Measurements from ENCODE around the gene AREL1.

AREL1 gene

DNA sequence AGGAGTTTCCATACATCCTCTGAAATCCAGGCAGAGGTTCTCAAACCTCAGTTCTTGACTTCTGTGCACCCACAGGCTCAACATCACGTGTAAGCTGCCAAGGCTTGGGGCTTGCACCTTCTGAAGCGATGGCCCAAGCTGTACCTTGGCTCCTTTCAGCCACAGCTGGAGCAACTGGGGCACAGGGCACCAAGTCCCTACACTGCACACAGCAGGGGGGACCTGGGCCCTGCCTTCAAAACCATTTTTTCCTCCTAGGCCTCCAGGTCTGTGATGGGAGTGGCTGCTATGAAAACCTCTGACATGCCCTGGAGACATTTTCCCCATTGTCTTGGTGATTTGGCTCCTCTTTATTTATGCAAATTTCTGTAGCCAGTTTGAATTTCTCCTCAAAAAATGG lies 10.6 kb downstream of the AREL1 start:
- no peak for DNase-seq (ENCODE audit: low read depth)
- H3K4me3 ChIP-seq (ENCODE audit: low read depth, low read length), result no peak overlapping the region

DNA sequence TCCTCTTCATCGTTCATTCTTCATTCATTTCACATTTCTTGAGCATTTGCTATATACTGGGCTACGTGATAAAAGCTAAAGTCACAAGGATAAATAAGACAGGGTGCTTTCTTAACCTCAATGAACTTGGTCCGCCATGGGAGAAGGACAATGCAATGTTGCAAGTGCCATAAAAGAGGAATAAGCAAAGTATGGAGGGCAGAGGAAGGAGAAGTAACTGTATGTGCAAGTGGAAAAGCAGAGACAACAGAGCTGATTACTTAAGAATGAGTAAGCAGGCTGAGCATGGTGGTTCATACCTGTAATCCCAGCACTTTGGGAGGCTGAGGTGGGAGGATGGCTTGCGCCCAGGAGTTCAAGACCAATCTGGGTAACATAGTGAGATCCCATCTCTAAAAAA lies 14.4 kb downstream of the AREL1 start:
- no peak for DNase-seq (ENCODE audit: low read depth)
- H3K4me3 ChIP-seq (ENCODE audit: low read depth, low read length), result no peak overlapping the region

DNA sequence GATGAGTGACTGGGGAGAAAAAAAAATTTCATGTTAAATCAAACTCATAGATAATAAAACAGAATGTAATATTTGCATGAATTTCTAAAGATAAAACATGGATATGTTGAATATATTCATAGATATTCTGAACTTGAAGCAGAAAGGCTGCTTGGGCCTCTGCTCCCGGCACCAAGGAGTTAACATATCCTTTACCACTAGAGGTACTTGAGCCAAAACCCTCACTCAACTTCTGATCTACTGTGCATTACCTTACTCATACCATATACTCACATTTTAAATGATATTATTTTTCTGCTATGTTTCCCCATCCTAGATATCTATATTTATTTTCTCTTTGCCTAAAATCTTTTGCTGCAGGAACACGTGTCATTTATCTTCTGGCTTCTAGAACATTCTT lies 14.9 kb downstream of the AREL1 start:
- H3K4me3 ChIP-seq (ENCODE audit: low read depth, low read length), result no peak overlapping the region
- DNase-seq (ENCODE audit: low read depth), result no peak

DNA sequence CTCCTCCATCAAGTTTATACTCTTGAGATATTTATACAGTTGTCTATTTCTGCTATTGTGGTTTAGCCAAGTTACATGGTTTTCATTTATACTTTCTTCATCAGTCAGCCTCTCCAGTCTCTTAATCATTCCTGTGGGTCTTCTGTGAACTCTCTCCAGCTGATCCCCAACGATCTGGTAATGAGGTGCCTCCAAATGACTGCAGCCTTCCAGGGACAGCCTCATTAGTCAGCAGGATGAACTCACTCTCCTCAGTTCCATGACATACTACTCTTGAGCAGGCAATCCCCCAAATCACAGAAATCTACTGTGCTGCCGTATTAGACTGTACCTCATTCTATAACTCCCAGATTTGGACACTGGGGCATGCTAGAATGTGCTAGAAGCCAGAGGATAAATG lies 15.3 kb downstream of the AREL1 start:
- DNase-seq (ENCODE audit: low read depth), result peak; percentile 51

DNA sequence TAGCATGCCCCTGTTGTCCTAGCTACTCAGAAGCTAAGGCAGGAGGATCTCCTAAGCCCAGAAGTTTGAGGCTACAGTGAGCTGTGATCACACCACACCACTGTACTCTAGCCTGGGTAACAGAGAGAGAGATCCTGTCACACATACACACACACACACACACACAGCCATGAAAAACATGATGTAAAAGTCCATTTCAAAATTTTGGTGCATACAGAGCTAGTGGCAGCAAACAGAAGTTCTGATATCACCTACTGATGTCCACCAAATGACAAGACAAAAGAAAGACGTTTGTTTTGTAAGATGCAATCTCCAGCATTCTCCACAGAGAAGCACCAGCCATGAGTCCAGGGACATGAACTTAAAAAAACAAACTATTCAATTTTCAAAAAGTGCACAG lies 15.9 kb downstream of the AREL1 start:
- H3K4me3 ChIP-seq (ENCODE audit: low read depth, low read length), result no peak overlapping the region
- DNase-seq (ENCODE audit: low read depth), result no peak

More for the DNA sequence above, 15.3 kb downstream of the AREL1 start:
- no peak overlapping the region for H3K4me3 ChIP-seq (ENCODE audit: low read depth, low read length)

DNA sequence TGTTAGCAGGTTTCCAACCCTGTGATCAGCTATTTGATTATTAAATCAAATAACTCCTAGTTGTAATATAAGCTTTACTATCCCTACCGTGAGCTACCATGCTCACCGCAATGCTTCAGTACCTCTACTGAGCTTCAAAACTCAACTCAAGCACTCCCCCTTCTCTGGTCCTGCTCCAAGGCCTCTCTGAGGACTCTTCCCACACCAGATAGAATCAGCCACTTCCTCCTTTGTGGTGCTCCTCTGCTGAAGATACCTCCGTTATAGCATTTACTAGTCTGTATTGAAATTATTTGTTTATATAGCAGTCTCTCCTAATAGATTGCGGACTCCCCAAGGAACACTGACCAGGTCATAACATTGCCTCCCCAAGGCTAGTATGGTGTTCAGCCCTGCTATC lies 17.5 kb downstream of the AREL1 start:
- no peak for DNase-seq (ENCODE audit: low read depth)
- no peak overlapping the region for H3K4me3 ChIP-seq (ENCODE audit: low read depth, low read length)

DNA sequence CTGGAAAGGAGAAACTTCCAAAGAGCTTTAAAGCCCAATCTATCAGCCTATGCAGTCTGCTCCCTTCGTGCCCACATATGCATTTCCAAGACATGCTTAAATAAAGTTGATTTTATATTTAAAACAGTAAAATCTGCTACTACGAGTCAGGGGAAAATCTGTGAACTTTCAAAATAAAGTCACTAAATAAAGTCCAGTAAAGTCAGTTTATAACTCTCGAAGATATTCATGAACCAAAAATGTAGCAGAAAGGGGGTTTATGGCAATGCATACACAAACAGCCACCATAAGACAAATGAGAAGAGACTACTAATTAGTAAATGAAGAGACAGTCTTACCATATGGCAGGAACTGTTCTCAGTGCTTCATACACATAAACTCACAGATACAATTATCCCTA lies 19.7 kb downstream of the AREL1 start:
- H3K4me3 ChIP-seq (ENCODE audit: low read depth, low read length), result no peak overlapping the region
- DNase-seq (ENCODE audit: low read depth), result no peak

DNA sequence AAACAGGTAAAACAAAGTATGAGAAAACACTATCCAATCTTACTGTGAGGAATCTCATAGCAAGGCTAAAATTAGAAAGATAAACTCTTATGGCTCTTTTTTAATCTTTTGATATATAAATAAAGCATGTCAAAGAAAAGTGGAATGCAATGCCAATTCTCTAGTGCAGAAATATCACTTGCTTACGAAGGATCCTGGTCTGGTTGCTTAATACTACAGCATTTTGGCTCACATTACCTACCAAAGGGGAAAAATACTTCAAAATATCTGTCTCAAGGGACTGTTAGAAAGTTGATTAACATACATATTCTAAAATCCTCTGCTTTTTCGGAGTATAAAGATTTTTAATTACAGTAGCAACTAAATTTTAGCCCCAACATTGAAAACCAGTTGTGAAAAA lies 21.4 kb downstream of the AREL1 start:
- H3K4me3 ChIP-seq (ENCODE audit: low read depth, low read length), result no peak overlapping the region
- no peak for DNase-seq (ENCODE audit: low read depth)

DNA sequence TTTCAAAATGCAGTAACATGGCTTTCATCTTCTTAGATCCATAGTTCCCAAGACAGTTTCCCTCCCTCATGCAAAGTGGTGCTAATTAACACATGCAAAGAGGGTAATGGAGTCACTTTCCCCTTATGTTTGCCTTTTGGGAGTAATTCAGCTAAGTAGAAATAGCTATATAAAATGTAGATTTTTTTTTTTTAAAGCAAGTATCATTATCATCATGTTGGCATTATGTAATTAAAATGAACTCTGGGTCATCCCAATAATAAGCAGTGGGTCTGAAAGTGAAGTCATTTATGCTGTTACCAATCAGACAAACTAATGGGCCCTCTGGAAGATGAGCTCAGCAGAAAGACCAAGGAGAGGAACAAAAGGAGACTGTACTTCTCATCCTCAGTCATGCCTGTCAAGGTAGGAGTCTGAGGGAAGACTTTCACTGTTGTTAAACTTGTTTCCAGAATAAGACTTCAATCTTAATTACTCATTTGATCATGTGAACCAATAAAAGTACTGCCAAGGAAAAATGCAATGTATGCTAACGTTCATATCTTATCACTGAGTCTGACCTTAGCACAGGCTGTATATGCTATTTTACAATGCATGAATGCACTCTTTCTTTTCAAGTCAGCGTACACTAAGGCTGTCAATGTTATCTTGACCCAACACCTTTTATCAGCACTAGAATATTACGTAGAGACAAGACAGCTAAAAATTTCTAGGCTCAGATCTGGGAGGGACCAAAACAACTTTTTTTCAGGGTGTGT lies 26.8 kb downstream of the AREL1 start:
- no peak overlapping the region for H3K4me3 ChIP-seq (ENCODE audit: low read depth, low read length)
- no peak for DNase-seq (ENCODE audit: low read depth)

DNA sequence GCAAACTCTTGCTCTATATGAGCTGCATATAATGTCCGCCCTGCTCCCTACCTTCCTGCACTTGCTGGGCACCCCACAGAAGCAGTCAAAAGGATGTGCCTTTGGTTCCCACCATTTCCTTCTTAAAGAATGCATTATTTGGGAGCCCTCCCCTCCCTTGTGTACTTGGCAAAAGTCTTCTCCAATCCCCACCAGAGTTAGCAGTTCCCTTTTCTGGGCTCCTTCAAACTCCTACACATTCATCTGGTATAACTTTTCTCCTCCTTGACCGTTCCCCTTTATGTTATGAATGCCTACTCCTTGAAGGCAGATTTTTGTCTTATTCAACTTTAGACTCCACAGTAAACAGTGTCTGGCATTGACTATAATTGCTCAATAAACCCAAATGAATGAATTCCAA lies 27.8 kb downstream of the AREL1 start:
- H3K4me3 ChIP-seq (ENCODE audit: low read depth, low read length), result no peak overlapping the region
- DNase-seq (ENCODE audit: low read depth), result no peak

DNA sequence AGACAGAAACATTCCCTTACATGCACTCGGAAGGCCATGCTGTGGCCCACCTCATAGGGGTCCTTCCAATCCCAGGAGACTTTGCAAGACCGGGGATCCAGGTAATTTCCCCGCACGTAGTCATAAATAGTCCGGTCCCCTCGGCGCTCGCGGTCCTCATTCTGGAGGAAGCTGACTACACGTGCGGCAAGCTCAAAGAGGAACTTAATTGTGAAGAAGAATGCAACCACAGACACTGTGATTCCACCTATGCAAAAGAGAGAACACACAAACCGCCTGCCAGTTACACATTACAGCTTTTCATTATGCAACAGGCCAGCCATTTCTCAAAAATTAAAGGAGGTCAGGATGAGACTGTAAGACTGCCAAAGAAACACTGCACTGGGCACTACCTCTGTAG lies 28.4 kb downstream of the AREL1 start:
- DNase-seq (ENCODE audit: low read depth), result no peak
- no peak overlapping the region for H3K4me3 ChIP-seq (ENCODE audit: low read depth, low read length)

DNA sequence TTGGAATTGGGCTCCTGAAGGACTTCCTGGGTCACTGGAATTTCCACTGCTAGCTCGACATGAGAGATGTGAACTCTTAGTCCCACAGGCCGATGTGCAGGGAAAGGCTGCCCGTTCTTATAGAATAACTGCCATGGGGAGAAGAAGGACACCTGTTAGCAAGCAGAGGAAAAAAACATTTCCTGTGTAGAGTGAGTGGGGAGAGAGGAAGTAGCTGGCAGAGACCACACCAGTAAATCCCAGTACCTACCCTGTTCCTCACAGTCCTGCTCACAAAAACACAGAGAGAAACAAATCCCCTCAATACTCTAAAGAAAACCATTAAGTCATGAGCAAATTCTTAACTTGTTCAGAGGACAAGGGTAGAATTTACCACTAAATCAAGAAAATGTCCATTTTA lies 29.5 kb downstream of the AREL1 start:
- no peak overlapping the region for H3K4me3 ChIP-seq (ENCODE audit: low read depth, low read length)
- DNase-seq (ENCODE audit: low read depth), result no peak

DNA sequence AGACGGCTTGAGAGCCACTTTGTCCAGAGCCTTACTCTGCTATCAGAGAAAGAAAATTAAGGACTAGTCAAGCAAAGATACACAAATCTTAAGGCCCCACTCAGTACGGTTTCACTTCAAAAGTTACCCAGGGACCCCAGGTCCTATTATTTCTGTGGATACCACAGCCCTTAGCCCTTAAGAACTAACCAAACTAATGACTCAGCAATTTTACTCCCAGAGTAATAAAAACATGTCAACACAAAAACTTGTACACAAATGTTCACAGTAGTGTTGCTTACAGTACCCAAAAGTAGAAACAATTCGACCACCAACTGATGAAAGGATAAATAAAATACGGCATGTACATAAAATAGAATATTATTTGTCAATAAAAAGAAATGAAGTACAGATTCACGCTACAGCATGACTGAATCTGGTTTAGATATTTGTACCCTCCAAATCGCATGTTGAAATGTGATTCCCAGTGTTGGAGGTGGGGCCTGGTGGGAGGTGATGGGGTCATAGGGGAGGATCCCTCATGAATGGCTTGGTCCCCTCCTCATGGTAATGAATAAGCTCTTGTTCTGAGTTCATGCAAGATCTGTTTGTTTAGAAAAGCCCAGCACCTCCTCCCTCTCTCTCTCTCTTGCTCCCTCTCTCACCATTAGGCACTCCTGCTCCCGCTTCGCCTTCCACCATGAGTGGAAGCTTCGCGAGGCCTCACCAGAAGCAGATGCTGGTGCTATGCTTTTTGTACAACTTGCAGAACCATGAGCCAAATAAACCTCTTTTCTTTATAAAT lies 30.5 kb downstream of the AREL1 start:
- DNase-seq (ENCODE audit: low read depth), result no peak
- no peak overlapping the region for H3K4me3 ChIP-seq (ENCODE audit: low read depth, low read length)

DNA sequence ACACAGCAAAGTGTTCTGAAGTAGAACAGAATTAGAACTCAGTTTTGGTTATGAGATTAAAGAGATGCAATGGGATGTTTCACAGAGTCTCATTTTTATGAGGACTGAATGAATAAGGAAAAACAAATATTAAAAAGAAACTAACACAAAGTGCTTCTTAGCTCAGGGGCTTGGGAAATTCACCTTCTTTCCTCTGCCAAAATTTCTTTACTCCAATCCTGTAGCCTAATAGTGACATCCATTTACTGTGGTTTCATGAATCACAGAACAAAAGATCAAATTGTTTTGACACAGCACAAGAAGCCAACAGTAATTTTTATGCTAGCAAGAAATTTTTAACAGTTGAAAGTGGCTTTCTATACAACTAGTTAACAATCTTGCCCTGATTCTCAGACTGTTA lies 37.7 kb downstream of the AREL1 start:
- H3K4me3 ChIP-seq (ENCODE audit: low read depth, low read length), result no peak overlapping the region
- no peak for DNase-seq (ENCODE audit: low read depth)

DNA sequence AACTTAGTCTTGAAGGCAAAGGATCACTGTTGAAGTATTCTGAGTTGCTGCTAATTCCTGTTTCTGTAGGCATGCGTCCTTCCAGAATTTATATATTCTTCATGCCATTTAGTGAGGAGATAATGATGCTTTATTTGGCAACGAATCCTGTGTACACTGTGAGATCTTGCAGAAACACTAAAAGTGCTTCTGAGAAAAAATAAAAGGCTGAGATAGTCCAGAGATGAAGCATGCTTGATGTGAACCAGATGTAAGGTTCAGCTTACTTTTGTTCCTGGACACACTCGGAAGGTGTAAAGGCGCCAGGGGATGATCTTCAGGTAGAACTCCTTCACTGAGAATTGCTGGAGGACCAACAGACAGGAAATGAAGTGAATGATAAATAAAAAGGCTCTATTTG lies 39.1 kb downstream of the AREL1 start:
- no peak overlapping the region for H3K4me3 ChIP-seq (ENCODE audit: low read depth, low read length)
- DNase-seq (ENCODE audit: low read depth), result no peak

DNA sequence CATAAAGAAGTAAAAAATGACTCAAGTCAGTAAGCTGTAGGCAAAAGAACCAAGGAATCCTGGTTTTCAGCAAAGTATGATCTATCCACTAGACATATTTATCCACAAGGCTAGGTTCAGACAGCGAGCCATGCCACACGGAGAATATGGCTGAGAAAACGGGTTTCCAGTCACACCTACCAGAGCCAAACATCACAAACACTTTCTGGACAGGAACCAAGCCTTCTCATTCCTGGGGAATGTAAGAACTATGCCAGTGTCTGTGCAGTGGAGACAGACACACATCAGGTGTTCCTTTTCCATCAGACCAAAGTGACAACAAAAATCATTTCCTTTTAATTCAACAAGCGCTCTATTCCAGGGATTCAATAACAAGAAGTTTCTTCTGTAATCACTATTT lies 41.1 kb downstream of the AREL1 start:
- DNase-seq (ENCODE audit: low read depth), result no peak

DNA sequence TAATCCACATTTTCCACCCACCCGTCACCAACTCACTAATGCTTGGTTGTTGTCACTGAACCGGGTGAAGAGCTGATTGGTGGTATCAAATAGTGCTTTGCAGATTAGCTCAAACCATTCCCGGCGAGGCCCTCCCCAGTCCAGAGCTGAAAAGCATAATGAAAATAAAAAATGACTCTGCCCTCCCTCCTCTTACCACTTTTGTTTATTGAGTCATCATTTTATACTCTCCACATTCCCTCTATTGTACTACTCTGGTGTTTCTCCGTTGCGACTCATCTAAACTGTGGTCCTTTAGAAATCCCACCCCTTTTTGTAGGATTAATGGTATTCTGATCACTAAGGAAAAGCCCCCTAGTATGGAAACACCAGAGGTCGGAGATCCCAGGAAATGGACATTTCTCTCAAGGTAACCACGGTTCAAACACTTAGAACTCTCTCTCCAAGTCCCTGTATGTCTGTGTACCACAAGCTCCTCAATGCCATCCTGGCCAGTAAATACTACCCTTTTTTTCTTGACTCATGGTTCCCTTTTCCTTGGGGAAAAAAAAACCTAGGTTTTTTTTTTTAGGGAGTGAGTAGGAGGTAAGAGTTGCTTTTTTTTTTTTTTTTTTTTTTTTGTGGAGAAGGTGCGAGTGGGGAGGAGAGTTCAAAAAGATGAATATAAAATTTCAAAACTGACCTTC lies 42.0 kb downstream of the AREL1 start:
- no peak for DNase-seq (ENCODE audit: low read depth)
- H3K4me3 ChIP-seq (ENCODE audit: low read depth, low read length), result no peak overlapping the region

More for the DNA sequence above, 41.1 kb downstream of the AREL1 start:
- no peak overlapping the region for H3K4me3 ChIP-seq (ENCODE audit: low read depth, low read length)

DNA sequence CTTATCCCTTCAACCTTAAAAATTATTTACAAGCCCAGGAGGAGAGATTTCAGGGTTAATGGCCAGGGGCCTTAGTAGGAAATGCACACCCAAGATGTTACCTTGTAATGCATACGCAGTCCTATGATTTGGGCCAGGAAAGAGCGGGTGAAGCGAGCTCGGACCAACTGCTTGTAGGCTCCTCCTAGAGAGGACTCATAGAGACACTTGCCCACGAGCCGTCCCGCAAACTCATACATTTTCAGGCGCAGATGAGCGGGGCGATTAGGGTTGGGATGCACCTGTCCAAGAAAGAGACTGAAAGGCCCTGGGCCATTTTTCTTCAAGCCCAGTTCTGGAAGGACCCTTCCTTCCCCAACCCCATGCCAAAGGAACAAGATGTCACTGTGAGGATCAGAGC lies 43.0 kb downstream of the AREL1 start:
- DNase-seq (ENCODE audit: low read depth), result no peak
- H3K4me3 ChIP-seq (ENCODE audit: low read depth, low read length), result no peak overlapping the region

DNA sequence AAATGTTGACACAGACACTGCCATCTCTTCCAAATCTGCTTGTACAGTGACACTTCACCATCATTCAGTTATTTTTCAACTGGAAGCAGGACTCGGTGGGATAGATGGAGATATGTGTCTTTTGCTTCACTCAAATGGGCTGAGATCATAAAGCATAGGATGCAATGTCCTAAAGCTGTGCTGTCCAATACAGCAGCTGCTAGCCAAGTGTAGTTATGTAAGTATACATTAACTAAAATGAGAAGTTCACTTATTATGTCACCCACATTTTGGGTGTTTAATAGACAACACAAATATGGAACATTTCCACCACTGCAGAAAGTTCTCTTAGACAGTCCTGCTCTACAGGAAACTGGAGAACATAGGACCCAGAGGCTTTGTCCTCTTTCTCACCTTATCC lies 43.6 kb downstream of the AREL1 start:
- DNase-seq (ENCODE audit: low read depth), result no peak
- no peak overlapping the region for H3K4me3 ChIP-seq (ENCODE audit: low read depth, low read length)

DNA sequence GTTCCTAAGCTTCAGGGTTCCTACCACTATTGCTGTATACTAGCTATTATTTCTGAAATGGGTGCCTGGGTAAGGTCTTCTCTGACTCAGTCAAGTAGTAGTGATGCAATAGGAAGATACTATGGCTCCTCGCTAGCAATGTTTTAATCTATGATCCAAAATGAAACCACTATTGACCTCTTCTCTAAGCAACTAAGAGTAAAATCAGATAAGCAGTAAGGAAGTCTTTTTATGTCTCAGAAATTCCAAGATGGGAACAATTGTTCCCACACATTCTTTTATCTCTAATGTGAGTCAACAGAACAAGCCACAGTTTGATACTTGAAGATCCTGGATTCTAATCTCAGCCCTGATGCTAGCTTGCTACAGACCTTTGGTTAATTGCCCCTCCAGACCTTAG lies 45.1 kb downstream of the AREL1 start:
- DNase-seq (ENCODE audit: low read depth), result no peak

DNA sequence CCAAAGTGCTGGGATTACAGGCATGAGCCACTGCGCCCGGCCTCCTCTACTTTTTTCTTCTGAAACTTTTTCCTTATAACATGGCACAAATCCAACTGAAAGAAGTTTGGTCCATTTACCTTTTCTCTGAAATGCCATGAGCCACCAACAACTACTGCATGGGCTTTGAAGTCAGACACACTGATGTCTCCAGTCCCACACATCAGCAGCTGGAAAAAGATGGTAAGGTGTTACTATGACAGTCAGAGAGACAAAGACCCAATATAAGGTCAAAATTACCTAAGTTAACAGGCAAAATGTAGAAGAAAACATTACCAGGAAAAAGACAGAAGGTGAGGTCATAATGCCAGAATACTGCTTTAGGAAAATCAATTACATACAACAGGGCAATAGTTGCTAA lies 48.2 kb downstream of the AREL1 start:
- H3K4me3 ChIP-seq (ENCODE audit: low read depth, low read length), result no peak overlapping the region
- DNase-seq (ENCODE audit: low read depth), result no peak

More for the DNA sequence above, 45.1 kb downstream of the AREL1 start:
- H3K4me3 ChIP-seq (ENCODE audit: low read depth, low read length), result no peak overlapping the region

All from skeletal muscle cell (primary cell).